Sigmoid colon (tissue), 4 donors: ENCODE measurements around the gene CACNA2D3.

Source experiments
- CTCF ChIP-seq, 4 experiments: fragments of 450-650 bp in 3 of 4; fragments of 200-600 bp in 1 of 4; IDR thresholded peaks; one replicate each; pipeline ENCODE4 v1.5.1; 2016 to 2019; ENCODE audit warnings: antibody characterized with exemption in 4 of 4, mild to moderate bottlenecking in 3 of 4, moderate library complexity in 2 of 4
- EP300 ChIP-seq, 4 donors: sonication (generic); formaldehyde crosslinking; IDR thresholded peaks; one replicate each; pipeline ENCODE4 v1.6.1; 2017; ENCODE audit warnings: antibody characterized with exemption in 4 of 4
- POLR2A ChIP-seq, 2 donors: fragments of 450-650 bp; IDR thresholded peaks; one replicate each; pipeline ENCODE4 v1.6.1; 2016; ENCODE audit warnings: antibody characterized with exemption in 2 of 2, mild to moderate bottlenecking in 2 of 2, moderate library complexity in 2 of 2
- POLR2AphosphoS5 ChIP-seq, 4 donors: sonication (generic); formaldehyde crosslinking; IDR thresholded peaks; one replicate each; pipeline ENCODE4 v1.6.1; 2017; ENCODE audit warnings: antibody characterized with exemption in 4 of 4

- TF ChIP-seq CTCF (IDR thresholded peaks at IDR 0.05) = no peak
- no peak for TF ChIP-seq POLR2A (IDR thresholded peaks at IDR 0.05)
- no peak for TF ChIP-seq POLR2AphosphoS5 (IDR thresholded peaks at IDR 0.05)
- no peak for TF ChIP-seq EP300 (IDR thresholded peaks at IDR 0.05)
Observed at GRCh38 chr3:54575618-54575960, 453.2 kb downstream of the CACNA2D3 start.
